Ascending aorta (tissue), 2 donors: ENCODE data around the gene FOXL3. TPM values are rescaled to one million over a fixed set of nuclear protein-coding genes. Genes with fewer than 3 reads are reported as not detected.
A peak's percentile ranks its signal among the peaks of the same experiment; 100 is the strongest.

Experiments used
- DNase-seq, 2 donors: peaks; one replicate each; pipeline ENCODE4 v3.0.0-alpha.2; 2019; ENCODE audit warnings: low spot score in 2 of 2
- H3K27ac ChIP-seq, 2 donors: fragments of 200-600 bp; sonication (generic); one replicate each; pipeline ENCODE4 v1.5.1; 2016 to 2017; ENCODE audit warnings: mild to moderate bottlenecking in 1 of 2
- H3K27me3 ChIP-seq: fragments of 200-600 bp; sonication (generic); one replicate; pipeline ENCODE4 v1.5.1; 2017
- H3K36me3 ChIP-seq, 2 donors: fragments of 200-600 bp; sonication (generic); one replicate each; pipeline ENCODE4 v1.5.1; 2016
- H3K4me1 ChIP-seq, 2 donors: fragments of 200-600 bp; sonication (generic); one replicate each; pipeline ENCODE4 v1.5.1; 2016 to 2017; ENCODE audit warnings: mild to moderate bottlenecking in 1 of 2
- H3K4me3 ChIP-seq, 2 donors: fragments of 200-600 bp; sonication (generic); one replicate each; pipeline ENCODE4 v1.5.1; 2016 to 2017; ENCODE audit warnings: mild to moderate bottlenecking in 1 of 2
- H3K9me3 ChIP-seq, 2 donors: fragments of 200-600 bp; sonication (generic); one replicate each; pipeline ENCODE4 v1.5.1; 2016
- CTCF ChIP-seq, 3 experiments: fragments of 200-600 bp in 2 of 3; fragments of 450-650 bp in 1 of 3; sonication (generic) in 2 of 3; IDR thresholded peaks; one replicate each; pipeline ENCODE4 v1.5.1; 2016 to 2019; ENCODE audit warnings: antibody characterized with exemption in 3 of 3, mild to moderate bottlenecking in 1 of 3, moderate library complexity in 1 of 3
- intact Hi-C: fragments of 100-400 bp; cut with DNase I; formaldehyde crosslinking; loops from one replicate; pipeline ENCODE4 v1.15.1; 2023
- total RNA-seq: library from RNA; depleted of rRNA; stranded (reverse); fragments of >200 nt; gene quantifications from one replicate; pipeline ENCODE4 v1.1.0, GENCODE V29; 2016

The FOXL3 gene
- total RNA-seq, 1 donor from 2014 or later, result not detected

GRCh38 chr7:311796-312195, 21.8 kb downstream of the FOXL3 start:
- DNase-seq, result no peak
- intact Hi-C loops, result no loop called here
- H3K27me3 ChIP-seq, result no peaks in the 10 kb centered on the region
- H3K4me1 ChIP-seq, result no peaks in the 10 kb centered on the region
- no peaks in the 10 kb centered on the region for H3K9me3 ChIP-seq
- H3K36me3 ChIP-seq, result no peaks in the 10 kb centered on the region
- H3K4me3 ChIP-seq, result no peak overlapping the region
- no peak for TF ChIP-seq CTCF (IDR thresholded peaks at IDR 0.05)
- no peak overlapping the region for H3K27ac ChIP-seq

- no peaks in the 10 kb centered on the region for H3K36me3 ChIP-seq
- H3K4me3 ChIP-seq, result no peak overlapping the region
- no peak for TF ChIP-seq CTCF (IDR thresholded peaks at IDR 0.05)
- H3K27me3 ChIP-seq, result no peaks in the 10 kb centered on the region
- DNase-seq, result no peak
- intact Hi-C loops, result no loop called here
- H3K4me1 ChIP-seq, result no peaks in the 10 kb centered on the region
- H3K9me3 ChIP-seq, result no peaks in the 10 kb centered on the region
- H3K27ac ChIP-seq, result no peak overlapping the region
These were observed 22.5 kb downstream of the FOXL3 start for GRCh38 chr7:312424-312823.

- DNase-seq, result no peak
- intact Hi-C loops, result no loop called here
- TF ChIP-seq CTCF (IDR thresholded peaks at IDR 0.05), result no peak
- peak overlapping the region in 1 of 2 donors; percentile 28 for H3K27ac ChIP-seq
- H3K36me3 ChIP-seq, result no peaks in the 10 kb centered on the region
- H3K27me3 ChIP-seq, result no peaks in the 10 kb centered on the region
- H3K4me1 ChIP-seq, result no peaks in the 10 kb centered on the region
- H3K4me3 ChIP-seq, result no peak overlapping the region
- H3K9me3 ChIP-seq, result no peaks in the 10 kb centered on the region
These were observed 24.9 kb downstream of the FOXL3 start for GRCh38 chr7:314853-315252.

- H3K4me1 ChIP-seq, result no peaks in the 10 kb centered on the region
- no peaks in the 10 kb centered on the region for H3K36me3 ChIP-seq
- TF ChIP-seq CTCF (IDR thresholded peaks at IDR 0.05), result no peak
- intact Hi-C loops, result no loop called here
- H3K4me3 ChIP-seq, result no peak overlapping the region
- peak overlapping the region; percentile 0 to 28 for H3K27ac ChIP-seq
- no peak for DNase-seq
- H3K9me3 ChIP-seq, result no peaks in the 10 kb centered on the region
- H3K27me3 ChIP-seq, result no peaks in the 10 kb centered on the region
These were observed 25.7 kb downstream of the FOXL3 start for GRCh38 chr7:315516-316265.

GRCh38 chr7:317643-318405, 27.9 kb downstream of the FOXL3 start:
- H3K36me3 ChIP-seq, result no peaks in the 10 kb centered on the region
- H3K4me1 ChIP-seq, result peaks cover 0 to 4% of the 10 kb centered on the region in 2 donors
- intact Hi-C loops, result no loop called here
- no peak overlapping the region for H3K27ac ChIP-seq
- DNase-seq, result no peak
- H3K4me3 ChIP-seq, result no peak overlapping the region
- H3K9me3 ChIP-seq, result no peaks in the 10 kb centered on the region
- no peaks in the 10 kb centered on the region for H3K27me3 ChIP-seq
- no peak for TF ChIP-seq CTCF (IDR thresholded peaks at IDR 0.05)
